Neural crest cell (in vitro differentiated cells): ENCODE results near the gene CREB5. TPM values are rescaled to one million over a fixed set of nuclear protein-coding genes. Genes with fewer than 3 reads are reported as not detected.

Source experiments
- DNase-seq: peaks from one replicate; pipeline ENCODE4 v3.0.0; 2021; ENCODE audit warnings: low read depth, mixed read lengths, low spot score
- H3K27ac Mint-ChIP-seq: one replicate; pipeline ENCODE4 v1.8.0; 2021; ENCODE audit warnings: mild to moderate bottlenecking, mixed read lengths; ENCODE audit not compliant: unreplicated experiment
- H3K27me3 Mint-ChIP-seq: 2 replicates; pipeline ENCODE4 v1.8.0; 2021; ENCODE audit warnings: low read depth, mild to moderate bottlenecking, mixed read lengths
- H3K36me3 Mint-ChIP-seq: 2 replicates; pipeline ENCODE4 v1.8.0; 2021; ENCODE audit warnings: low read depth, mild to moderate bottlenecking, mixed read lengths
- H3K4me1 Mint-ChIP-seq: 2 replicates; pipeline ENCODE4 v1.8.0; 2021; ENCODE audit warnings: mixed read lengths
- H3K4me3 Mint-ChIP-seq: one replicate; pipeline ENCODE4 v1.8.0; 2021; ENCODE audit warnings: mild to moderate bottlenecking, mixed read lengths
- H3K9me3 Mint-ChIP-seq: 2 replicates; pipeline ENCODE4 v1.8.0; 2021; ENCODE audit warnings: mixed read lengths
- total RNA-seq: library from RNA; stranded (reverse); gene quantifications from 2 replicates; pipeline ENCODE4 v1.2.1, GENCODE V29; 2021
- TF ChIP-seq, protein P1 (sequence below): fragments of 200-600 bp; sonication (generic); conservative IDR thresholded peaks from 2 replicates; pipeline ENCODE4 v1.5.0; 2021; ENCODE audit warnings: antibody characterized with exemption, mild to moderate bottlenecking

CREB5 gene
- total RNA-seq, 1 donor from 2014 or later = 8.3 TPM

GRCh38 chr7:28800150-28800549 is 387.8 kb downstream of the CREB5 start:
- TF ChIP-seq, protein P1, sequence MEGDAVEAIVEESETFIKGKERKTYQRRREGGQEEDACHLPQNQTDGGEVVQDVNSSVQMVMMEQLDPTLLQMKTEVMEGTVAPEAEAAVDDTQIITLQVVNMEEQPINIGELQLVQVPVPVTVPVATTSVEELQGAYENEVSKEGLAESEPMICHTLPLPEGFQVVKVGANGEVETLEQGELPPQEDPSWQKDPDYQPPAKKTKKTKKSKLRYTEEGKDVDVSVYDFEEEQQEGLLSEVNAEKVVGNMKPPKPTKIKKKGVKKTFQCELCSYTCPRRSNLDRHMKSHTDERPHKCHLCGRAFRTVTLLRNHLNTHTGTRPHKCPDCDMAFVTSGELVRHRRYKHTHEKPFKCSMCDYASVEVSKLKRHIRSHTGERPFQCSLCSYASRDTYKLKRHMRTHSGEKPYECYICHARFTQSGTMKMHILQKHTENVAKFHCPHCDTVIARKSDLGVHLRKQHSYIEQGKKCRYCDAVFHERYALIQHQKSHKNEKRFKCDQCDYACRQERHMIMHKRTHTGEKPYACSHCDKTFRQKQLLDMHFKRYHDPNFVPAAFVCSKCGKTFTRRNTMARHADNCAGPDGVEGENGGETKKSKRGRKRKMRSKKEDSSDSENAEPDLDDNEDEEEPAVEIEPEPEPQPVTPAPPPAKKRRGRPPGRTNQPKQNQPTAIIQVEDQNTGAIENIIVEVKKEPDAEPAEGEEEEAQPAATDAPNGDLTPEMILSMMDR = no peak
- no peak for DNase-seq
- Mint-ChIP-seq H3K9me3 (no peaks in the 10 kb centered on the region), H3K36me3 (peaks cover 5% of the 10 kb centered on the region), H3K4me1 (no peaks in the 10 kb centered on the region), H3K27me3 (no peaks in the 10 kb centered on the region), H3K27ac (no peak overlapping the region), H3K4me3 (no peak overlapping the region)

- Mint-ChIP-seq H3K27ac (no peak overlapping the region), H3K4me3 (no peak overlapping the region), H3K36me3 (peaks cover 5% of the 10 kb centered on the region), H3K9me3 (no peaks in the 10 kb centered on the region), H3K4me1 (no peaks in the 10 kb centered on the region), H3K27me3 (no peaks in the 10 kb centered on the region)
- no peak for DNase-seq
- TF ChIP-seq, protein P1 = no peak
Measured at GRCh38 chr7:28802450-28802849, 390.1 kb downstream of the CREB5 start.

DNA sequence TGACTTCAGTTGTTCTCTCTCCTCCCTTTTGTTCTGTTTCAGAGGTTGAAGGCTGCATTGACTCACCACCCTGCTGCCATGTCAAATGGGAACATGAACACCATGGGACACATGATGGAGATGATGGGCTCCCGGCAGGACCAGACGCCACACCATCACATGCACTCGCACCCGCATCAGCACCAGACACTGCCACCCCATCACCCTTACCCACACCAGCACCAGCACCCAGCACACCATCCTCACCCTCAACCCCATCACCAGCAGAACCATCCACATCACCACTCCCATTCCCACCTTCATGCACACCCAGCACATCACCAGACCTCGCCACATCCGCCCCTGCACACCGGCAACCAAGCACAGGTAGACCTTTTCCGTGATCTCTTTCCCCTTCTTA is 391.8 kb downstream of the CREB5 start:
- no peak for DNase-seq
- peaks cover 5% of the 10 kb centered on the region for H3K36me3 Mint-ChIP-seq
- H3K9me3 Mint-ChIP-seq = no peaks in the 10 kb centered on the region
- H3K27ac Mint-ChIP-seq = peak overlapping the region; percentile 9
- no peaks in the 10 kb centered on the region for H3K27me3 Mint-ChIP-seq
- no peaks in the 10 kb centered on the region for H3K4me1 Mint-ChIP-seq
- H3K4me3 Mint-ChIP-seq = no peak overlapping the region
- TF ChIP-seq, protein P1 = no peak

DNA sequence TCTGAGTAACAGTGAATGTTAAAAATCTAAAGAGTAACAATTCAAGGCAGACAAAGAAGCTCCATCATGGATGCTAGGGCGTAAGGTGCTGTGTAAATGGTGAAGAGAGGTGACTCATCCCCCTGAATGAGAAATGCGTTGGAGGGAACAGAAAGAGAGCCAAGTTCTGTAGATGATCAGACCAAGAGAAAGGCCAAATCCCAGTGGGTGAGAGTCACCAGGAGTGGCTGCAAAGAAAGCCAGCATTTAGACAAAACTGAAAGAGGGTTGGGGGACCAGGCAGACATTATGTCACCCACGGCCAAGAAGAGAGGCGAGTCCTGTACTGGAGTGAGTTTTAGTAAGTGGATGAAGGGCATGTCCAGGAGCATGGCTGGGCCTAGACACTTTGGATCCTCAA is 392.7 kb downstream of the CREB5 start:
- H3K27me3 Mint-ChIP-seq = no peaks in the 10 kb centered on the region
- H3K9me3 Mint-ChIP-seq = no peaks in the 10 kb centered on the region
- H3K27ac Mint-ChIP-seq = no peak overlapping the region
- no peak for DNase-seq
- peaks cover 5% of the 10 kb centered on the region for H3K36me3 Mint-ChIP-seq
- TF ChIP-seq, protein P1 = no peak
- no peak overlapping the region for H3K4me3 Mint-ChIP-seq
- no peaks in the 10 kb centered on the region for H3K4me1 Mint-ChIP-seq

GRCh38 chr7:28806841-28807240 is 394.5 kb downstream of the CREB5 start:
- no peaks in the 10 kb centered on the region for H3K4me1 Mint-ChIP-seq
- H3K4me3 Mint-ChIP-seq = no peak overlapping the region
- TF ChIP-seq, protein P1 = no peak
- DNase-seq = no peak
- H3K36me3 Mint-ChIP-seq = peaks cover 5% of the 10 kb centered on the region
- H3K9me3 Mint-ChIP-seq = no peaks in the 10 kb centered on the region
- H3K27ac Mint-ChIP-seq = no peak overlapping the region
- no peaks in the 10 kb centered on the region for H3K27me3 Mint-ChIP-seq
